Adrenal gland (tissue), 12 donors: Measurements from ENCODE around the gene PITX2. TPM values are rescaled to one million over a fixed set of nuclear protein-coding genes. Genes with fewer than 3 reads are reported as not detected.

Experiments
- DNase-seq, 7 donors: peaks; one replicate each; pipeline ENCODE4 v3.0.0-alpha.2; 2019 to 2020
- H3K27ac ChIP-seq, 5 donors: fragments of 200-600 bp; sonication (generic) in 4 of 5; 1 replicate in 3 of 5; 2 replicates in 2 of 5; pipeline versions ENCODE4 v1.5.1 to v1.8.0; 2016 to 2020; ENCODE audit warnings: mild to moderate bottlenecking in 1 of 5
- H3K27me3 ChIP-seq: fragments of 200-600 bp; 2 replicates; pipeline ENCODE4 v1.8.0; 2021
- H3K36me3 ChIP-seq, 2 donors: fragments of 200-600 bp; replicated peaks in 1 of 2; 1 replicate in 1 of 2; 2 replicates in 1 of 2; pipeline versions ENCODE4 v1.5.1 to v1.8.0; 2018 to 2022
- H3K4me1 ChIP-seq, 2 donors: fragments of 200-600 bp; replicated peaks in 1 of 2; 1 replicate in 1 of 2; 2 replicates in 1 of 2; pipeline versions ENCODE4 v1.5.1 to v1.8.0; 2018 to 2021
- H3K4me3 ChIP-seq, 4 donors: fragments of 200-600 bp; sonication (generic) in 3 of 4; one replicate each; pipeline ENCODE4 v1.5.1; 2016 to 2018
- H3K9me3 ChIP-seq, 3 donors: fragments of 200-600 bp; sonication (generic) in 1 of 3; replicated peaks in 1 of 3; 1 replicate in 2 of 3; 2 replicates in 1 of 3; pipeline versions ENCODE4 v1.5.1 to v1.8.0; 2016 to 2021
- POLR2A ChIP-seq, 2 donors: fragments of 450-650 bp; IDR thresholded peaks; one replicate each; pipeline ENCODE4 v1.6.1; 2017; ENCODE audit warnings: antibody characterized with exemption in 2 of 2, mild to moderate bottlenecking in 2 of 2, moderate library complexity in 1 of 2
- WGBS, 4 donors: extraction: QIAGEN DNeasy Blood & Tissue Kit in 2 of 4; methylation state at CpG; one replicate each; pipeline versions ENCODE4 v1.1.5 to v1.1.7; 2013 to 2017; 5-methylcytosine and 5-hydroxymethylcytosine counted together
- intact Hi-C, 2 donors: fragments of 100-400 bp; cut with DNase I; formaldehyde crosslinking; loops; one replicate each; pipeline versions ENCODE4 v1.14.1 to v1.15.0; 2022 to 2023
- polyA plus RNA-seq, 3 donors: library from polyadenylated mRNA; stranded (reverse); fragments of 200-250 nt in 2 of 3; fragments of 350-450 nt in 1 of 3; fragmentation: Illumina TruSeq in 1 of 3; extraction: RNeasy Lipid Tissue Mini Kit (QIAGEN cat#74804) in 1 of 3; gene quantifications; one replicate each; pipeline ENCODE4 v1.2.3, GENCODE V29; 2013 to 2014
- total RNA-seq, 9 donors: library from RNA; depleted of rRNA in 4 of 9; stranded (reverse); fragments of >200 nt in 4 of 9; fragments of 120-200 nt in 1 of 9; fragmentation: NEBNext Ultra II Directional in 1 of 9; extraction: Animal tissue kit (Norgen Biotek cat#: 25700) in 1 of 9; gene quantifications; one replicate each; pipeline versions ENCODE4 v1.1.0 to v1.2.4, GENCODE V29; 2013 to 2023
- TF ChIP-seq, protein P1 (sequence below), 6 experiments: fragments of 450-650 bp in 4 of 6; fragments of 200-600 bp in 2 of 6; sonication (generic) in 1 of 6; IDR thresholded peaks; 1 replicate in 5 of 6; 2 replicates in 1 of 6; pipeline versions ENCODE4 v1.5.1 to v1.8.0; 2016 to 2021; ENCODE audit warnings: antibody characterized with exemption in 6 of 6, mild to moderate bottlenecking in 2 of 6, moderate library complexity in 1 of 6
- donor health status: healthy with polysubstance abuse.
- donor health status: Bipolar disorder and iron deficiency.
- donor health status: DM: yes; HTN: yes; CAD: no.
- donor health status: DM: no; HTN: no; CAD: no.
- donor health status: DM: no; HTN: no; CAD: no.
- donor health status: DM: yes; HTN: yes; CAD: no.

The PITX2 gene
- total and polyA plus RNA-seq, 12 donors, result 0.22 TPM; not detected in 11

GRCh38 chr4:110632506-110633357 is 9.9 kb upstream of the PITX2 start:
- H3K27me3 ChIP-seq, result peaks cover 94% of the 10 kb centered on the region
- DNase-seq, result no peak
- H3K4me1 ChIP-seq, result peaks cover 0 to 18% of the 10 kb centered on the region in 2 donors
- H3K9me3 ChIP-seq, result no peaks in the 10 kb centered on the region
- no peaks in the 10 kb centered on the region for H3K36me3 ChIP-seq
- H3K4me3 ChIP-seq, result peak overlapping the region in 1 of 4 donors; percentile 34
- intact Hi-C loops, result no loop called here
- TF ChIP-seq POLR2A (IDR thresholded peaks at IDR 0.05), result no peak
- TF ChIP-seq, protein P1, sequence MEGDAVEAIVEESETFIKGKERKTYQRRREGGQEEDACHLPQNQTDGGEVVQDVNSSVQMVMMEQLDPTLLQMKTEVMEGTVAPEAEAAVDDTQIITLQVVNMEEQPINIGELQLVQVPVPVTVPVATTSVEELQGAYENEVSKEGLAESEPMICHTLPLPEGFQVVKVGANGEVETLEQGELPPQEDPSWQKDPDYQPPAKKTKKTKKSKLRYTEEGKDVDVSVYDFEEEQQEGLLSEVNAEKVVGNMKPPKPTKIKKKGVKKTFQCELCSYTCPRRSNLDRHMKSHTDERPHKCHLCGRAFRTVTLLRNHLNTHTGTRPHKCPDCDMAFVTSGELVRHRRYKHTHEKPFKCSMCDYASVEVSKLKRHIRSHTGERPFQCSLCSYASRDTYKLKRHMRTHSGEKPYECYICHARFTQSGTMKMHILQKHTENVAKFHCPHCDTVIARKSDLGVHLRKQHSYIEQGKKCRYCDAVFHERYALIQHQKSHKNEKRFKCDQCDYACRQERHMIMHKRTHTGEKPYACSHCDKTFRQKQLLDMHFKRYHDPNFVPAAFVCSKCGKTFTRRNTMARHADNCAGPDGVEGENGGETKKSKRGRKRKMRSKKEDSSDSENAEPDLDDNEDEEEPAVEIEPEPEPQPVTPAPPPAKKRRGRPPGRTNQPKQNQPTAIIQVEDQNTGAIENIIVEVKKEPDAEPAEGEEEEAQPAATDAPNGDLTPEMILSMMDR (IDR thresholded peaks at IDR 0.05), result no peak
- WGBS, 4 donors, result 6 to 10% (median 8%) methylated on average over 28 to 58 of the region's 58 CpGs
- H3K27ac ChIP-seq, result no peak overlapping the region

DNA sequence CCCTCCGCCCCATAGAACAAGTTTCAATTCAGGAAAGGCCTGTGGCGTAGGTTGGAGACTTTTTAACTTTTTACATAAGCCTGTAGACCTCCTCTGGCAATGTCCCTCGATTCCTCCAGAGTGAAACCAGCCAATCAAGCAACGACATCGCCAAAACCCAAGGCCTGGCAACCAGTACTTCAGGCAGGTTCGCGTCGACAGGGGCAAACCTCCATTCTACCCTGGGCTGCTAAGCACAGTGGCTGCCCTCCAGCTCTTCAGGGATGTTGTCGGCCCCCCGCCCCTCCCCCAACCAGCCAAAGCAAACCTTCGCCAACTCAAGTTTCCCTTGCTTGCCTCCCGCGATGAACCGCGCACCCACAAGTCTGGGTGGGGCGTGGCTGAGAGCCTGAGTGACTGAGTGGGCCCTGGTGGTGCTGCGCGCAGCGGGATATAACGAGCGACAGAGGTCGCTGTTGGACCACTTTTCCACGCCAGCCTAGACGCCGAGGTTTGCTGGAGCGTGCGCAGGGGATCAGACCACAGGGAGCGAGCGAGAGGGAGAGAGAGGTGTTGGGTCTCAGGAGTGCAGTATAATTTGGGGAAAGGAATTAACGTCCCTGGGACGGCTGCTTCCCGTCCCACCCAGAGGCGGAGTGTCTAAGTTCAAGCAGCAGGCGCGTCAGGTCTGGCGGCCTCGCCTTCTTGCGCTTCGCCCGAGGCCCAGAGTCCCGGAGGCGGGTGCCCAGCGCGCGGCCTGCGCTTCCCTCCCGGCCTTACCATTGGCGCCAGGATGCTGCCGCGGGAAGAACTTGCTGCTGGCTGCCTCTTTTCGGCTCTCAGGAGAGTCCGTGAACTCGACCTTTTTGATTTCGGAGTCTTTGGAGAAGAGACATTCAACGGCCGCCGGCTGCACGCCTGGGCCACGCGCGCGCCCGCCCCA is 9.0 kb upstream of the PITX2 start:
- peak overlapping the region in 1 of 4 donors; percentile 34 for H3K4me3 ChIP-seq
- intact Hi-C loops, result no loop called here
- H3K27ac ChIP-seq, result no peak overlapping the region
- TF ChIP-seq POLR2A (IDR thresholded peaks at IDR 0.05), result no peak
- TF ChIP-seq, protein P1 (IDR thresholded peaks at IDR 0.05), result peak; percentile 42 to 73 (median 58)
- peaks cover 94% of the 10 kb centered on the region for H3K27me3 ChIP-seq
- peak; percentile 45 to 75 (median 60) for DNase-seq
- H3K9me3 ChIP-seq, result no peaks in the 10 kb centered on the region
- 3 to 4% (median 4%) methylated on average over 40 to 63 of the region's 63 CpGs for WGBS, 4 donors
- H3K4me1 ChIP-seq, result peaks cover 0 to 15% of the 10 kb centered on the region in 2 donors
- no peaks in the 10 kb centered on the region for H3K36me3 ChIP-seq

DNA sequence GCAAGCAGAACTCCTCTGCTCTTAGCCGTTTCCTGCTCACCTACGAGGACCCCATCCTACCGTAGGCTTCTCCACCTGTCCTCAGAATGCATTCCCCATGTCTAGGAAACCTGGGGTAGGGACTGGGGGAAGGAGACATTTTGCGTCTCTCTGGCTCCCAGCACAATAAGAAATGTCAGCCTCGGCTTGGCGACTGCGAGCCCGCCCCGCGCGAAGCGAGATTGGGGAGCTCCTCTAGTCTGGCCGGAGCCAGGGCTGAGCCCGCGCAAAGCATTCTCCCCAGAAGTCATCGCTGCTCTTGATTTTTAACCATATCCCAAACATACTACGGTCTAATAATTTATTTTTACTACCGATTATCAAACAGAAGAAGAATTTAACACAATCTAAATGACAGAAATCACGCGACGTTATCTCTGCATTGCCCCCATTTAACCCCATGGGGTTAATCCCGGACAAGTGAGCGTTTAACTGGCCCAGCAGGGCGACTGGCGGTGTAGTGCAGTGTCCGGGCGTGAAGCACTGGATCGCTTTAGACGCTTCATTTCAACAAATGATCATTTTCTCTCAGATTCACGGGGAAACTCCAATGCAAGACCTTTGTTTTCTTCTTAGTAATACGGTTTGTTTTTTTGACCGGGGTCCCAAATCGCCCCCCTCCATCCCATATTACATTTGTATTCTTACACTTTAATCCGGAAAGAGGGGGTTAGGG is 8.0 kb upstream of the PITX2 start:
- no peak for DNase-seq
- Histone ChIP-seq H3K4me3 (no peak overlapping the region), H3K27ac (no peak overlapping the region), H3K27me3 (peaks cover 94% of the 10 kb centered on the region), H3K4me1 (peaks cover 0 to 12% of the 10 kb centered on the region in 2 donors), H3K36me3 (no peaks in the 10 kb centered on the region), H3K9me3 (no peaks in the 10 kb centered on the region)
- WGBS, 4 donors, result 4 to 8% (median 7%) methylated on average over 29 to 34 of the region's 34 CpGs
- intact Hi-C loops, result no loop called here
- TF ChIP-seq, protein P1 (IDR thresholded peaks at IDR 0.05), result no peak
- no peak for TF ChIP-seq POLR2A (IDR thresholded peaks at IDR 0.05)
